GM20000 (cell line): ENCODE data around the gene ANKS1A.

ENCODE experiments used
- DNase-seq: peaks from one replicate; pipeline ENCODE4 v3.0.0; 2012; ENCODE audit warnings: low spot score
- CTCF ChIP-seq: IDR thresholded peaks from 2 replicates; pipeline ENCODE4 v1.5.1; 2012; ENCODE audit warnings: mild to moderate bottlenecking, control low read depth; ENCODE audit errors: extremely low read depth, missing control alignments

Gene ANKS1A

GRCh38 chr6:35037664-35038038 lies 148.6 kb downstream of the ANKS1A start:
- TF ChIP-seq CTCF = no peak

GRCh38 chr6:35038076-35038475 lies 149.0 kb downstream of the ANKS1A start:
- no peak for DNase-seq
- TF ChIP-seq CTCF = no peak

More at GRCh38 chr6:35037664-35038038, 148.6 kb downstream of the ANKS1A start:
- DNase-seq = no peak

- TF ChIP-seq CTCF = no peak
- DNase-seq = no peak
Observed at GRCh38 chr6:35040398-35040797, 151.3 kb downstream of the ANKS1A start.

GRCh38 chr6:35041086-35041861 lies 152.2 kb downstream of the ANKS1A start:
- DNase-seq = no peak
- no peak for TF ChIP-seq CTCF

- DNase-seq = no peak
Observed at GRCh38 chr6:35042031-35042815, 153.2 kb downstream of the ANKS1A start.

GRCh38 chr6:35043381-35044130 lies 154.5 kb downstream of the ANKS1A start:
- no peak for TF ChIP-seq CTCF
- DNase-seq = no peak

More at GRCh38 chr6:35042031-35042815, 153.2 kb downstream of the ANKS1A start:
- no peak for TF ChIP-seq CTCF
